Stomach smooth muscle (tissue), 2 donors: ENCODE results near the gene SPATA20.
A peak's percentile ranks its signal among the peaks of the same experiment; 100 is the strongest.

Experiments
- H3K27ac ChIP-seq: one replicate; pipeline ENCODE4 v1.7.0; 2013; ENCODE audit warnings: mild to moderate bottlenecking, low read length, inconsistent platforms
- H3K27me3 ChIP-seq, 2 donors: one replicate each; pipeline ENCODE4 v1.7.0; 2013; ENCODE audit warnings: low read length in 2 of 2; ENCODE audit not compliant: insufficient read depth in 2 of 2, control insufficient read depth in 1 of 2
- H3K36me3 ChIP-seq, 2 donors: one replicate each; pipeline ENCODE4 v1.7.0; 2013; ENCODE audit warnings: low read length in 2 of 2; ENCODE audit not compliant: control insufficient read depth in 2 of 2, insufficient read depth in 2 of 2
- H3K4me1 ChIP-seq: one replicate; pipeline ENCODE4 v1.7.0; 2013; ENCODE audit warnings: low read length; ENCODE audit not compliant: control insufficient read depth, insufficient read depth
- H3K4me3 ChIP-seq, 2 donors: one replicate each; pipeline ENCODE4 v1.7.0; 2013; ENCODE audit warnings: low read length in 2 of 2
- H3K9ac ChIP-seq, 2 donors: one replicate each; pipeline ENCODE4 v1.7.0; 2013; ENCODE audit warnings: low read length in 2 of 2, mild to moderate bottlenecking in 1 of 2
- H3K9me3 ChIP-seq, 2 donors: one replicate each; pipeline ENCODE4 v1.7.0; 2013; ENCODE audit warnings: low read length in 2 of 2; ENCODE audit not compliant: control insufficient read depth in 2 of 2
- donor health status: healthy.
- donor health status: Pancreatic carcinoma.

SPATA20 gene

DNA sequence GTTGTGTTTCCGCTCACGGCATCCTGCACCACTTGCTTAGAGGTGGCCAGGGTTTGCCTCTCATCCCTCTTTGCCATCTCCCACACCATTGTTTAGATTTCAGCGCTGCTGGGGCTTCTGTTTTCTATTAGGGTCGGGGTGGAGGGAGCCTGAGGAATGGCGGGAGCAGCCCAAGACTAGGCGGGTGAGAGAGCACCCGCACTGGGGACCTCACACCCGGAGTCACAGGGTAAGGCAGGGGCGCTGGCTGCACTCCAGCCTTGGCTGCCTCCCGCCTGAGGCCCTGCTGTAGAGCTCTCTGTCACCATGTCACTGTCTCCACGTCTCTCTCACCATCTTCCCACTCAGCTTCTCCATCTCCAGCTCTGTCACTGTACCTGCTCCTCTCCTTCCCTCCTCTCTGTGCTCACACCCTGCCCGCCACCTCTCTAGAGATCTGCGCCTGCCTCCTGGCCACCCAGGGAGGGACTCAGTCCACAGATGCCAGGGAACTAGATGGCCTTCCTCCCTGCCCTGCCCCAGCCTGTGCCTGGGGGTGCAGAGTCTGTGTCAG lies 54.9 kb downstream of the SPATA20 start:
- Histone ChIP-seq H3K4me1 (peaks cover 17% of the 10 kb centered on the region), H3K9me3 (no peaks in the 10 kb centered on the region), H3K9ac (no peak overlapping the region), H3K27me3 (peaks cover 3 to 4% of the 10 kb centered on the region in 2 donors), H3K36me3 (no peaks in the 10 kb centered on the region), H3K4me3 (no peak overlapping the region), H3K27ac (no peak overlapping the region)

DNA sequence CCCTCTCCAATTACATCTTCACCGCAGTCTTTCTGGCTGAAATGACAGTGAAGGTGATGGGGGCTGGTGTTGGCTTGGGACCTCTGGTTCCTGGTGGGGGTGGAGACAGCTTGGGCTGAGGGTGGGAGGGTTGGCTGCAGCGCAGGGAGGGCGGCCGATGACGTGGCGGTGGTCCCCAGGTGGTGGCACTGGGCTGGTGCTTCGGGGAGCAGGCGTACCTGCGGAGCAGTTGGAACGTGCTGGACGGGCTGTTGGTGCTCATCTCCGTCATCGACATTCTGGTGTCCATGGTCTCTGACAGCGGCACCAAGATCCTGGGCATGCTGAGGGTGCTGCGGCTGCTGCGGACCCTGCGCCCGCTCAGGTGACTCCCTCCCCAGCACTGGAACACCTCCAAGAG lies 55.9 kb downstream of the SPATA20 start:
- peaks cover 17% of the 10 kb centered on the region for H3K4me1 ChIP-seq

DNA sequence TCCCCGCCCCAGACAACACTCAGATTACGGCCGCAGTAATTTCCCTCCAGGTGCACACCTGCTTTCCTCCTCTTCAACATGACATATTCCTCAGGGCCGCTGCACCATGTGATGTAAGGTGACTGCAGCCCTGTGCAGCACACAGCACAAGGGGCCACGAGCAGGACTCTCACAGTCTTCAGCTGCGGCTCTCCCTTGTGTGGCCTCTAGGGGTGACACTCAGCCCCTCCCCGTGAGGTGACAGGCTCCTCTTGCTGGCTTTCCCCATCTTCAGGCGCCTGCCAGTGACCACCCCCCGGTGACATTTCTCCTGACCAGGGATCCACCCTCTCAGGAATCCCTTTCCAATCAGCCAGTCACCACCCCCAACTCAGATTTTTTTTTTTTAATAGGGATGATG lies 56.4 kb downstream of the SPATA20 start:
- H3K27me3 ChIP-seq: peaks cover 3 to 7% of the 10 kb centered on the region in 2 donors
- no peak overlapping the region for H3K9ac ChIP-seq
- no peaks in the 10 kb centered on the region for H3K9me3 ChIP-seq
- no peaks in the 10 kb centered on the region for H3K36me3 ChIP-seq
- H3K27ac ChIP-seq: no peak overlapping the region
- no peak overlapping the region for H3K4me3 ChIP-seq
- H3K4me1 ChIP-seq: peaks cover 17% of the 10 kb centered on the region

More for the DNA sequence above, 55.9 kb downstream of the SPATA20 start:
- Histone ChIP-seq H3K4me3 (no peak overlapping the region), H3K36me3 (no peaks in the 10 kb centered on the region), H3K9me3 (no peaks in the 10 kb centered on the region), H3K27ac (no peak overlapping the region), H3K27me3 (peaks cover 3 to 5% of the 10 kb centered on the region in 2 donors), H3K9ac (no peak overlapping the region)

DNA sequence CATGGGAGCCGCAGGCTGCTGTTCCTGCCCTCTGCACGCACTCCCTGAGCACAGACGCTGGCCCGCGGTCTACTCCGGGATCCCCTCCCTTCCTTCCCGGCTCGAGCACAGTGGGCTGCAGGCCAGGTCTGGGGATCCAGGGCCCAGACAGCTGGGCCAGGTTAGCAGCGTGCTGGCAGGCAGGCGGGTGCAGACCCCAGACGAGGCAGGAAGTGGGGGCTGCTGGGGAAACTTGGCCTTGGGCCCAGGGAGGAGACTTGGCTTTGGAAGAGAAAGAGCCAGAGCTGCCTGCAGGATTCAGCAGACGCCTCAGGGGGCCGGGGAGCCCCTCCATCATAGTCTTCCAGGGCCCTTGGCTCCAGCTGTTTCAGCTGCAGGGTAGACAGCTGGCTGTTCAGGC lies 57.5 kb downstream of the SPATA20 start:
- peak overlapping the region in 1 of 2 donors; percentile 13 for H3K9ac ChIP-seq
- peaks cover 17% of the 10 kb centered on the region for H3K4me1 ChIP-seq
- no peaks in the 10 kb centered on the region for H3K36me3 ChIP-seq
- H3K27ac ChIP-seq: no peak overlapping the region
- no peaks in the 10 kb centered on the region for H3K9me3 ChIP-seq
- peak overlapping the region in 1 of 2 donors; percentile 40 for H3K4me3 ChIP-seq
- H3K27me3 ChIP-seq: peaks cover 6 to 7% of the 10 kb centered on the region in 2 donors

DNA sequence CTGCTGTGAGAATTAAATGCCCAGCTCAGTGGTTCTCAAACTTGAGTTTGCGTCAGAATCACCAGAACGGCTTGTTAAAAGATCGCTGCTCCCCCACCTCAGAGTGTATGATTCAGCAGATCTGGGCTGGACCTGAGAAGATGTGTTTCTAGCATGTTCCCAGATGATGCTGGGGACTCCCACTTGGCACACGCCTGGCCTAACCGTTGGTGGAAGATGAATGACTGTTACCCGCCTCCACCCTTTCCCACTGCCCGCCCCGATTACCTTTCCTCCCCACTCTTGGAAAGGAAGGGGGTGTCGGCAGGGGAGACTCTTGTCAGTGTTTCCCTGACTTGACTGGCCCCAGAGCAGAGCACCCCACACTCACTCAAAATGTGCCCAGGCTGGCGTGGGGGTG lies 58.5 kb downstream of the SPATA20 start:
- no peaks in the 10 kb centered on the region for H3K9me3 ChIP-seq
- peaks cover 17% of the 10 kb centered on the region for H3K4me1 ChIP-seq
- peaks cover 6 to 7% of the 10 kb centered on the region in 2 donors for H3K27me3 ChIP-seq
- no peak overlapping the region for H3K27ac ChIP-seq
- H3K36me3 ChIP-seq: no peaks in the 10 kb centered on the region
- no peak overlapping the region for H3K9ac ChIP-seq
- H3K4me3 ChIP-seq: no peak overlapping the region
